Stomach smooth muscle (tissue), 2 donors: ENCODE data around the gene FAM174A.

Source experiments
- H3K27ac ChIP-seq: one replicate; pipeline ENCODE4 v1.7.0; 2013; ENCODE audit warnings: mild to moderate bottlenecking, low read length, inconsistent platforms
- H3K27me3 ChIP-seq, 2 donors: one replicate each; pipeline ENCODE4 v1.7.0; 2013; ENCODE audit warnings: low read length in 2 of 2; ENCODE audit not compliant: insufficient read depth in 2 of 2, control insufficient read depth in 1 of 2
- H3K36me3 ChIP-seq, 2 donors: one replicate each; pipeline ENCODE4 v1.7.0; 2013; ENCODE audit warnings: low read length in 2 of 2; ENCODE audit not compliant: control insufficient read depth in 2 of 2, insufficient read depth in 2 of 2
- H3K4me1 ChIP-seq: one replicate; pipeline ENCODE4 v1.7.0; 2013; ENCODE audit warnings: low read length; ENCODE audit not compliant: control insufficient read depth, insufficient read depth
- H3K4me3 ChIP-seq, 2 donors: one replicate each; pipeline ENCODE4 v1.7.0; 2013; ENCODE audit warnings: low read length in 2 of 2
- H3K9ac ChIP-seq, 2 donors: one replicate each; pipeline ENCODE4 v1.7.0; 2013; ENCODE audit warnings: low read length in 2 of 2, mild to moderate bottlenecking in 1 of 2
- H3K9me3 ChIP-seq, 2 donors: one replicate each; pipeline ENCODE4 v1.7.0; 2013; ENCODE audit warnings: low read length in 2 of 2; ENCODE audit not compliant: control insufficient read depth in 2 of 2
- donor health status: healthy.
- donor health status: Pancreatic carcinoma.

Gene FAM174A

GRCh38 chr5:100535060-100536005 is at the start of gene FAM174A:
FAM174A (plus strand) TSS chr5:100535374; CDS start chr5:100535531, 157 bp downstream.
- peak within 1 kb of the TSS; percentile 73 for H3K27ac ChIP-seq
- H3K4me3 ChIP-seq, result peak within 1 kb of the TSS; percentile 90 to 96
- peak within 1 kb of the TSS; percentile 71 to 86 for H3K9ac ChIP-seq
- peaks cover 0 to 5% of the 10 kb centered on the region in 2 donors for H3K9me3 ChIP-seq
- no peaks in the 10 kb centered on the region for H3K36me3 ChIP-seq
- peaks cover 3% of the 10 kb centered on the region for H3K4me1 ChIP-seq
- H3K27me3 ChIP-seq, result no peaks in the 10 kb centered on the region

- H3K27me3 ChIP-seq, result no peaks in the 10 kb centered on the region
- no peaks in the 10 kb centered on the region for H3K4me1 ChIP-seq
- H3K9ac ChIP-seq, result no peak overlapping the region
- H3K36me3 ChIP-seq, result no peaks in the 10 kb centered on the region
- H3K27ac ChIP-seq, result no peak overlapping the region
- no peaks in the 10 kb centered on the region for H3K9me3 ChIP-seq
- H3K4me3 ChIP-seq, result no peak overlapping the region
Measured at GRCh38 chr5:100493996-100494395, 41.2 kb upstream of the FAM174A start.

GRCh38 chr5:100496296-100496695 is 38.9 kb upstream of the FAM174A start:
- no peaks in the 10 kb centered on the region for H3K27me3 ChIP-seq
- no peak overlapping the region for H3K9ac ChIP-seq
- H3K9me3 ChIP-seq, result no peaks in the 10 kb centered on the region
- H3K4me3 ChIP-seq, result no peak overlapping the region
- no peak overlapping the region for H3K27ac ChIP-seq
- H3K4me1 ChIP-seq, result no peaks in the 10 kb centered on the region
- no peaks in the 10 kb centered on the region for H3K36me3 ChIP-seq

GRCh38 chr5:100502684-100503083 is 32.5 kb upstream of the FAM174A start:
- no peaks in the 10 kb centered on the region for H3K36me3 ChIP-seq
- no peak overlapping the region for H3K4me3 ChIP-seq
- H3K9me3 ChIP-seq, result no peaks in the 10 kb centered on the region
- H3K27me3 ChIP-seq, result no peaks in the 10 kb centered on the region
- H3K27ac ChIP-seq, result no peak overlapping the region
- no peak overlapping the region for H3K9ac ChIP-seq
- no peaks in the 10 kb centered on the region for H3K4me1 ChIP-seq

- no peak overlapping the region for H3K27ac ChIP-seq
- H3K27me3 ChIP-seq, result no peaks in the 10 kb centered on the region
- no peak overlapping the region for H3K4me3 ChIP-seq
- H3K4me1 ChIP-seq, result no peaks in the 10 kb centered on the region
- H3K36me3 ChIP-seq, result no peaks in the 10 kb centered on the region
- H3K9ac ChIP-seq, result no peak overlapping the region
- H3K9me3 ChIP-seq, result no peaks in the 10 kb centered on the region
Measured at GRCh38 chr5:100505984-100506670, 29.0 kb upstream of the FAM174A start.

- Histone ChIP-seq H3K27me3 (no peaks in the 10 kb centered on the region), H3K27ac (no peak overlapping the region), H3K4me3 (no peak overlapping the region), H3K36me3 (no peaks in the 10 kb centered on the region), H3K4me1 (no peaks in the 10 kb centered on the region), H3K9me3 (peaks cover 4 to 12% of the 10 kb centered on the region in 2 donors), H3K9ac (no peak overlapping the region)
Measured at GRCh38 chr5:100516285-100516684, 18.9 kb upstream of the FAM174A start.

- Histone ChIP-seq H3K4me3 (no peak overlapping the region), H3K27ac (no peak overlapping the region), H3K9ac (no peak overlapping the region), H3K9me3 (peaks cover 4 to 12% of the 10 kb centered on the region in 2 donors), H3K36me3 (no peaks in the 10 kb centered on the region), H3K4me1 (no peaks in the 10 kb centered on the region), H3K27me3 (no peaks in the 10 kb centered on the region)
Measured at GRCh38 chr5:100517301-100517974, 17.7 kb upstream of the FAM174A start.

GRCh38 chr5:100518377-100518776 is 16.8 kb upstream of the FAM174A start:
- H3K9ac ChIP-seq, result no peak overlapping the region
- no peak overlapping the region for H3K27ac ChIP-seq
- H3K36me3 ChIP-seq, result no peaks in the 10 kb centered on the region
- H3K4me3 ChIP-seq, result no peak overlapping the region
- H3K9me3 ChIP-seq, result peaks cover 4 to 12% of the 10 kb centered on the region in 2 donors
- H3K4me1 ChIP-seq, result no peaks in the 10 kb centered on the region
- H3K27me3 ChIP-seq, result no peaks in the 10 kb centered on the region

- Histone ChIP-seq H3K9me3 (peaks cover 4 to 12% of the 10 kb centered on the region in 2 donors), H3K4me3 (no peak overlapping the region), H3K9ac (no peak overlapping the region), H3K4me1 (no peaks in the 10 kb centered on the region), H3K27me3 (no peaks in the 10 kb centered on the region), H3K36me3 (no peaks in the 10 kb centered on the region), H3K27ac (no peak overlapping the region)
Measured at GRCh38 chr5:100519075-100519474, 16.1 kb upstream of the FAM174A start.

GRCh38 chr5:100520348-100520747 is 14.8 kb upstream of the FAM174A start:
- Histone ChIP-seq H3K4me1 (no peaks in the 10 kb centered on the region), H3K27ac (no peak overlapping the region), H3K9me3 (peaks cover 4 to 12% of the 10 kb centered on the region in 2 donors), H3K4me3 (no peak overlapping the region), H3K27me3 (no peaks in the 10 kb centered on the region), H3K9ac (no peak overlapping the region), H3K36me3 (no peaks in the 10 kb centered on the region)
